Adrenal gland (tissue), 5 donors: ENCODE measurements around the gene FOXO3.

Experiments
- POLR2A ChIP-seq, 2 donors: fragments of 450-650 bp; IDR thresholded peaks; one replicate each; pipeline ENCODE4 v1.6.1; 2017; ENCODE audit warnings: antibody characterized with exemption in 2 of 2, mild to moderate bottlenecking in 2 of 2, moderate library complexity in 1 of 2
- TF ChIP-seq, protein P1 (sequence below), 6 experiments: fragments of 450-650 bp in 4 of 6; fragments of 200-600 bp in 2 of 6; sonication (generic) in 1 of 6; IDR thresholded peaks; 1 replicate in 5 of 6; 2 replicates in 1 of 6; pipeline versions ENCODE4 v1.5.1 to v1.8.0; 2016 to 2021; ENCODE audit warnings: antibody characterized with exemption in 6 of 6, mild to moderate bottlenecking in 2 of 6, moderate library complexity in 1 of 6
- donor health status: DM: no; HTN: no; CAD: no.

- TF ChIP-seq, protein P1, sequence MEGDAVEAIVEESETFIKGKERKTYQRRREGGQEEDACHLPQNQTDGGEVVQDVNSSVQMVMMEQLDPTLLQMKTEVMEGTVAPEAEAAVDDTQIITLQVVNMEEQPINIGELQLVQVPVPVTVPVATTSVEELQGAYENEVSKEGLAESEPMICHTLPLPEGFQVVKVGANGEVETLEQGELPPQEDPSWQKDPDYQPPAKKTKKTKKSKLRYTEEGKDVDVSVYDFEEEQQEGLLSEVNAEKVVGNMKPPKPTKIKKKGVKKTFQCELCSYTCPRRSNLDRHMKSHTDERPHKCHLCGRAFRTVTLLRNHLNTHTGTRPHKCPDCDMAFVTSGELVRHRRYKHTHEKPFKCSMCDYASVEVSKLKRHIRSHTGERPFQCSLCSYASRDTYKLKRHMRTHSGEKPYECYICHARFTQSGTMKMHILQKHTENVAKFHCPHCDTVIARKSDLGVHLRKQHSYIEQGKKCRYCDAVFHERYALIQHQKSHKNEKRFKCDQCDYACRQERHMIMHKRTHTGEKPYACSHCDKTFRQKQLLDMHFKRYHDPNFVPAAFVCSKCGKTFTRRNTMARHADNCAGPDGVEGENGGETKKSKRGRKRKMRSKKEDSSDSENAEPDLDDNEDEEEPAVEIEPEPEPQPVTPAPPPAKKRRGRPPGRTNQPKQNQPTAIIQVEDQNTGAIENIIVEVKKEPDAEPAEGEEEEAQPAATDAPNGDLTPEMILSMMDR (IDR thresholded peaks at IDR 0.05) = no peak
- TF ChIP-seq POLR2A (IDR thresholded peaks at IDR 0.05) = no peak
Measured at GRCh38 chr6:108609276-108609769, 48.6 kb downstream of the FOXO3 start.
